K562 (cell line): ENCODE measurements around the gene TYW3. TPM values are rescaled to one million over a fixed set of nuclear protein-coding genes. Genes with fewer than 3 reads are reported as not detected.

ENCODE experiments used
- ATAC-seq: fragments of 200-7000 bp; cut with Tn5 transposase; 3 replicates; pipeline ENCODE4 v1.9.1; 2020; ENCODE audit warnings: moderate library complexity
- BruUV-seq: library from RNA; stranded (reverse); fragments of 400-500 nt; replicated peaks from 2 replicates; lab custom pipeline; 2021; lab: Mats Ljungman, UMichigan
- CTCF ChIA-PET: fragments of 300-600 bp; formaldehyde crosslinking; extraction: SDS; loops from one replicate; lab custom pipeline; 2021; ENCODE audit warnings: low intra/inter-chr PET ratio; lab: Yijun Ruan, JAX
- POLR2A ChIA-PET: fragments of 300-600, 350-650 bp; sonication (Branson Sonifier 250); formaldehyde crosslinking; extraction: SDS; loops from one replicate; lab custom pipeline; 2021; ENCODE audit warnings: antibody characterized with exemption, inconsistent platforms; lab: Yijun Ruan, JAX
- DNase-seq, 4 experiments: peaks; one replicate each; pipeline versions ENCODE4 v3.0.0 to v3.0.0-alpha.2; 2011 to 2018; ENCODE audit warnings: low spot score in 3 of 4, mixed read lengths in 3 of 4; ENCODE audit errors: extremely low read depth in 1 of 4
- FAIRE-seq: peaks from 2 replicates; lab custom pipeline; 2011; peaks lifted over from hg19 to GRCh38; lab: Jason Lieb, UNC
- H2AFZ ChIP-seq: 2 replicates; pipeline ENCODE4 v1.6.0; 2011; ENCODE audit warnings: low read depth, low read length, control low read depth, inconsistent platforms
- H3K27ac ChIP-seq: fragments of 200-600 bp; 3 replicates; pipeline ENCODE4 v1.8.0; 2011; ENCODE audit warnings: low read depth, mild to moderate bottlenecking, control low read depth, inconsistent platforms, low read length, moderate library complexity, mixed read lengths; ENCODE audit errors: extremely low read depth
- H3K27me3 ChIP-seq, 2 experiments: fragments of 300-600 bp in 1 of 2; 2 replicates in 1 of 2; 3 replicates in 1 of 2; pipeline versions ENCODE4 v1.6.0 to v1.8.0; 2011; ENCODE audit warnings: inconsistent platforms in 2 of 2, low read length in 2 of 2, mild to moderate bottlenecking in 1 of 2, mixed read lengths in 1 of 2, moderate library complexity in 1 of 2; ENCODE audit not compliant: control insufficient read depth in 2 of 2, insufficient read depth in 2 of 2
- H3K36me3 ChIP-seq: fragments of 300-600 bp; 3 replicates; pipeline ENCODE4 v1.8.0; 2011; ENCODE audit warnings: mild to moderate bottlenecking, low read length, inconsistent platforms; ENCODE audit not compliant: control insufficient read depth, insufficient read depth
- H3K4me1 ChIP-seq, 2 experiments: fragments of 200-600 bp in 1 of 2; replicated peaks in 1 of 2; 2 replicates in 1 of 2; 3 replicates in 1 of 2; pipeline versions ENCODE4 v1.5.1 to v1.8.0; 2011; ENCODE audit warnings: inconsistent platforms in 2 of 2, low read length in 2 of 2, mild to moderate bottlenecking in 1 of 2, mixed read lengths in 1 of 2, moderate library complexity in 1 of 2; ENCODE audit not compliant: control insufficient read depth in 2 of 2, insufficient read depth in 2 of 2
- H3K4me2 ChIP-seq: 2 replicates; pipeline ENCODE4 v1.6.1; 2011; ENCODE audit warnings: low read length, control low read depth, inconsistent platforms, mixed read lengths; ENCODE audit not compliant: insufficient read depth
- H3K4me3 ChIP-seq: fragments of 200-600 bp; sonication (generic), shearing (Covaris generic); 2 replicates; pipeline ENCODE4 v1.5.1; 2016; ENCODE audit warnings: control low read depth, inconsistent platforms
- H3K79me2 ChIP-seq: fragments of 200-600 bp; 3 replicates; pipeline ENCODE4 v1.8.0; 2011; ENCODE audit warnings: low read length, inconsistent platforms; ENCODE audit not compliant: control insufficient read depth, insufficient read depth
- H3K9ac ChIP-seq, 2 experiments: 2 replicates each; pipeline versions ENCODE4 v1.6.0 to v1.6.1; 2011; ENCODE audit warnings: low read depth in 2 of 2, low read length in 2 of 2, control low read depth in 1 of 2, inconsistent platforms in 1 of 2, mild to moderate bottlenecking in 1 of 2, mixed read lengths in 1 of 2; ENCODE audit not compliant: insufficient read depth in 1 of 2
- H3K9me1 ChIP-seq: one replicate; pipeline ENCODE4 v1.6.0; 2011; ENCODE audit warnings: inconsistent platforms, mild to moderate bottlenecking, low read length, moderate library complexity; ENCODE audit not compliant: control insufficient read depth, insufficient read depth
- H3K9me3 ChIP-seq: replicated peaks from 2 replicates; pipeline ENCODE4 v1.5.1; 2011; ENCODE audit warnings: low read depth, low read length, inconsistent platforms; ENCODE audit not compliant: control insufficient read depth, insufficient read depth
- H4K20me1 ChIP-seq: replicated peaks from 2 replicates; pipeline ENCODE4 v1.6.1; 2011; ENCODE audit warnings: low read length, inconsistent platforms, mixed read lengths; ENCODE audit not compliant: control insufficient read depth, insufficient read depth
- ARNT ChIP-seq, 2 experiments: fragments of 450-650 bp; IDR thresholded peaks; 2 replicates each; pipeline ENCODE4 v1.6.1; 2016; ENCODE audit warnings: mild to moderate bottlenecking in 1 of 2
- CC2D1A ChIP-seq: fragments of 450-650 bp; IDR thresholded peaks from 2 replicates; pipeline ENCODE4 v1.6.1; 2017; ENCODE audit warnings: mild to moderate bottlenecking
- CHD1 ChIP-seq: fragments of 200-600 bp; sonication (generic); IDR thresholded peaks from one replicate; pipeline ENCODE4 v1.6.1; 2012; ENCODE audit warnings: mild to moderate bottlenecking, moderate library complexity, low read length, inconsistent platforms
- E2F3 ChIP-seq: fragments of 250-450 bp; sonication (Bioruptor Pico); IDR thresholded peaks from 2 replicates; pipeline ENCODE4 v1.4.0; 2020; ENCODE audit warnings: mild to moderate bottlenecking
- FOS ChIP-seq: IDR thresholded peaks from 3 replicates; pipeline ENCODE4 v1.6.1; 2011; ENCODE audit not compliant: insufficient read length; ENCODE audit errors: extremely low read depth
- GTF2E2 ChIP-seq: fragments of 200-800 bp; sonication (Bioruptor generic); IDR thresholded peaks from 2 replicates; pipeline ENCODE4 v1.6.1; 2016; ENCODE audit warnings: missing genetic modification characterization, missing compliant biosample characterization
- MTA2 ChIP-seq: fragments of 450-650 bp; IDR thresholded peaks from 2 replicates; pipeline ENCODE4 v1.6.1; 2016; ENCODE audit warnings: low read depth
- NCOR1 ChIP-seq: fragments of 450-650 bp; IDR thresholded peaks from 2 replicates; pipeline ENCODE4 v1.6.1; 2016; ENCODE audit warnings: mild to moderate bottlenecking, moderate library complexity
- PML ChIP-seq: IDR thresholded peaks from 2 replicates; pipeline ENCODE4 v1.6.1; 2012; ENCODE audit warnings: low read length, inconsistent platforms
- POLR2AphosphoS2 ChIP-seq: IDR thresholded peaks from 2 replicates; pipeline ENCODE4 v1.6.1; 2012; ENCODE audit warnings: low read length, improper control_type of control experiment
- POLR2AphosphoS5 ChIP-seq: IDR thresholded peaks from 2 replicates; pipeline ENCODE4 v1.6.1; 2011; ENCODE audit warnings: mild to moderate bottlenecking, low read depth, low read length, moderate library complexity; ENCODE audit not compliant: control insufficient read depth, insufficient read depth
- PYGO2 ChIP-seq: fragments of 450-650 bp; IDR thresholded peaks from 2 replicates; pipeline ENCODE4 v1.6.1; 2016; ENCODE audit warnings: mild to moderate bottlenecking, missing genetic modification characterization, moderate library complexity, missing compliant biosample characterization
- STAT5A ChIP-seq: IDR thresholded peaks from 2 replicates; pipeline ENCODE4 v1.6.1; 2012; ENCODE audit warnings: low read length, inconsistent platforms, borderline replicate concordance
- ZEB2 ChIP-seq: fragments of 450-650 bp; IDR thresholded peaks from 2 replicates; pipeline ENCODE4 v1.6.1; 2016
- WGBS: fragments of 100-300 bp; shearing (Covaris generic); methylation state at CpG from one replicate; pipeline ENCODE4 v1.1.6; 2016; ENCODE audit warnings: low coverage, mixed read lengths; ENCODE audit not compliant: insufficient coverage; ENCODE audit errors: missing lambda C conversion rate; 5-methylcytosine and 5-hydroxymethylcytosine counted together
- in situ Hi-C: fragments of 300-500 bp; cut with MboI; formaldehyde crosslinking; loops from 4 replicates; pipeline ENCODE4 v1.15.0; 2018; ENCODE audit warnings: inconsistent platforms, mixed read lengths
- intact Hi-C: fragments of 100-400 bp; cut with micrococcal nuclease; formaldehyde crosslinking; loops from 2 replicates; pipeline ENCODE4 v1.14.2; 2022
- polyA plus RNA-seq, 8 experiments: library from polyadenylated mRNA; depleted of rRNA in 4 of 8; stranded (reverse) in 5 of 8; unstranded in 3 of 8; fragments of >200 nt; fragmentation: Nextera tagmentation in 2 of 8; fragmentation: Illumina TruSeq in 1 of 8; extraction: Ambion mirVana in 2 of 8; extraction: Trizol in 1 of 8; gene quantifications; 2 replicates each; pipeline versions ENCODE4 v1.2.1 to v1.2.3, GENCODE V29; 2011 to 2014; ENCODE audit warnings: inconsistent platforms in 1 of 8, missing spikeins in 1 of 8
- total RNA-seq, 7 experiments: library from RNA; depleted of rRNA in 6 of 7; stranded (reverse); fragments of >200 nt in 6 of 7; fragmentation: Illumina TruSeq in 2 of 7; extraction: Trizol in 2 of 7; gene quantifications; 2 replicates each; pipeline versions ENCODE4 v1.2.1 to v1.2.3, GENCODE V29; 2011 to 2021; ENCODE audit warnings: low replicate concordance in 1 of 7
- TF ChIP-seq, protein P1 (sequence below): fragments of 450-650 bp; IDR thresholded peaks from 2 replicates; pipeline ENCODE4 v1.6.1; 2016; ENCODE audit warnings: mild to moderate bottlenecking
- TF ChIP-seq, protein P2 (sequence below): fragments of 450-650 bp; formaldehyde crosslinking; IDR thresholded peaks from 2 replicates; pipeline ENCODE4 v1.4.0; 2022; ENCODE audit warnings: mild to moderate bottlenecking, moderate library complexity
- TF ChIP-seq, protein P3 (sequence below): sonication (generic); formaldehyde crosslinking; IDR thresholded peaks from 2 replicates; pipeline ENCODE4 v1.8.0; 2022; ENCODE audit warnings: missing genetic modification reagents, mild to moderate bottlenecking, moderate library complexity, borderline replicate concordance
- TF ChIP-seq, protein P4 (sequence below): sonication (generic); IDR thresholded peaks from 2 replicates; pipeline ENCODE4 v1.6.1; 2016

TYW3 gene
- total and polyA plus RNA-seq, 9 of the 15 experiments (the other 6 are each of a cell fraction or from before 2014, with no cell fraction given) = 22.0 to 54.0 (median 41.1) TPM

DNA sequence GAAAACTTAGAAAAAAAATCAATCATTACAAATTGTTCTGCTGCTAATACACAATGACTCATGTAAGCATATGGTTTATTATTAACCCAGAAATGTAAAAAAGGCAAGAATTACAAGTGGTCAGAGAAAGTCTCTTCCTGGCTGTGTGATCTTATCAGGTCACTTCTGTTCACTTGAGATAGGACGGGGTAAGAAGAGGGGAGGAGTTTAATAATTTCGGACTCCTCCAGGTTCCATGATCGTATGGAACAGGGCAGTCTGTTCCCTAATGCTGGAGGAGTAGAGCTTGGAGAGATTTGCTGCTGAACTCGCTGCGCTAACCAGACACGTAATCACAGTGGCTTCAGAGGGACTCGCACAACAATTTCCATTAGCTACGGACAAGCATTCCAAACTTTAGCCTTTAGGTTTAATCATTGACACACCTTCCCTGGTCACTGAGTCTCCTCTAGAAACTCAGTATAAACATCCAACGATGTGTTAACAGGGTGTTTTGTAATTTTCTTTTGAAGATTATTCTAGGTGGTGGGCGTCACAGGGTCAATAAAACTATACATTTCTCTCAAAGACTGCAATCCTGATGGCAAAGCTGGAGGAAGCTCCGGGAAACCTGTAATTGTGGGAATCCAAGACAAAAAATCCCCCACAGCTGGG, 1.4 kb upstream of the TYW3 start:
- Histone ChIP-seq H3K36me3 (peaks cover 16% of the 10 kb centered on the region; the same call in 2 of the 3 replicates), H3K27ac (peak overlapping the region; percentile 46), H2AFZ (peak overlapping the region; percentile 60), H3K27me3 (no peaks in the 10 kb centered on the region), H3K79me2 (peaks cover 53% of the 10 kb centered on the region), H3K9me1 (no peaks in the 10 kb centered on the region), H3K4me1 (peaks cover 5 to 19% of the 10 kb centered on the region in 2 experiments; a peak in 3 of 5 replicates), H4K20me1 (no peaks in the 10 kb centered on the region), H3K4me2 (peak overlapping the region; percentile 78), H3K4me3 (peak overlapping the region; percentile 15; the same call in 1 of the 2 replicates), H3K9me3 (no peaks in the 10 kb centered on the region), H3K9ac (peak overlapping the region; percentile 37 to 86; a peak in 3 of 4 replicates)
- in situ Hi-C loops (no loop called here), intact Hi-C loops (loop anchor here (2.0 to 5.0 kb wide), 2 partner anchors 43 to 534 kb away; partner anchors contain the start of genes FPGT and LRRIQ3)
- DNase-seq = peak; percentile 66 to 82 (median 75)
- peak; percentile 76 for FAIRE-seq
- ATAC-seq = peak; percentile 60
- POLR2A ChIA-PET = interaction anchor here (1.9 kb wide), 1 partner anchor 8 kb away, joined by 7 read pairs; no protein-coding TSS in a partner anchor
- WGBS = under 1% methylated on average over 11 of the region's 11 CpGs
- BruUV-seq = no TSS peak
- CTCF ChIA-PET = no interaction called here
- TF ChIP-seq STAT5A (peak; percentile 50; the same call in 1 of the 2 replicates), NCOR1 (peak; percentile 33; the same call in 1 of the 2 replicates), FOS (no peak), POLR2AphosphoS5 (0 out of 2 replicates have a peak, but pooled peaks have one; percentile 39), CC2D1A (peak; percentile 21; the same call in 1 of the 2 replicates), PYGO2 (tag) (no peak), ARNT (IDR thresholded peaks at IDR 0.05) (peak in 1 of 2 experiments; percentile 72; a peak in 1 of 4 replicates), ZEB2 (no peak), MTA2 (peak; percentile 49; the same call in 1 of the 2 replicates), CHD1 (no peak), GTF2E2 (tag) (no peak), E2F3 (no peak), PML (peak; percentile 51; the same call in 1 of the 2 replicates), POLR2AphosphoS2 (no peak)
- TF ChIP-seq, protein P1, sequence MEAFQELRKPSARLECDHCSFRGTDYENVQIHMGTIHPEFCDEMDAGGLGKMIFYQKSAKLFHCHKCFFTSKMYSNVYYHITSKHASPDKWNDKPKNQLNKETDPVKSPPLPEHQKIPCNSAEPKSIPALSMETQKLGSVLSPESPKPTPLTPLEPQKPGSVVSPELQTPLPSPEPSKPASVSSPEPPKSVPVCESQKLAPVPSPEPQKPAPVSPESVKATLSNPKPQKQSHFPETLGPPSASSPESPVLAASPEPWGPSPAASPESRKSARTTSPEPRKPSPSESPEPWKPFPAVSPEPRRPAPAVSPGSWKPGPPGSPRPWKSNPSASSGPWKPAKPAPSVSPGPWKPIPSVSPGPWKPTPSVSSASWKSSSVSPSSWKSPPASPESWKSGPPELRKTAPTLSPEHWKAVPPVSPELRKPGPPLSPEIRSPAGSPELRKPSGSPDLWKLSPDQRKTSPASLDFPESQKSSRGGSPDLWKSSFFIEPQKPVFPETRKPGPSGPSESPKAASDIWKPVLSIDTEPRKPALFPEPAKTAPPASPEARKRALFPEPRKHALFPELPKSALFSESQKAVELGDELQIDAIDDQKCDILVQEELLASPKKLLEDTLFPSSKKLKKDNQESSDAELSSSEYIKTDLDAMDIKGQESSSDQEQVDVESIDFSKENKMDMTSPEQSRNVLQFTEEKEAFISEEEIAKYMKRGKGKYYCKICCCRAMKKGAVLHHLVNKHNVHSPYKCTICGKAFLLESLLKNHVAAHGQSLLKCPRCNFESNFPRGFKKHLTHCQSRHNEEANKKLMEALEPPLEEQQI = no peak
- TF ChIP-seq, protein P2, sequence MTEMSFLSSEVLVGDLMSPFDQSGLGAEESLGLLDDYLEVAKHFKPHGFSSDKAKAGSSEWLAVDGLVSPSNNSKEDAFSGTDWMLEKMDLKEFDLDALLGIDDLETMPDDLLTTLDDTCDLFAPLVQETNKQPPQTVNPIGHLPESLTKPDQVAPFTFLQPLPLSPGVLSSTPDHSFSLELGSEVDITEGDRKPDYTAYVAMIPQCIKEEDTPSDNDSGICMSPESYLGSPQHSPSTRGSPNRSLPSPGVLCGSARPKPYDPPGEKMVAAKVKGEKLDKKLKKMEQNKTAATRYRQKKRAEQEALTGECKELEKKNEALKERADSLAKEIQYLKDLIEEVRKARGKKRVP (CRISPR knock-in tag) = no peak
- TF ChIP-seq, protein P3, sequence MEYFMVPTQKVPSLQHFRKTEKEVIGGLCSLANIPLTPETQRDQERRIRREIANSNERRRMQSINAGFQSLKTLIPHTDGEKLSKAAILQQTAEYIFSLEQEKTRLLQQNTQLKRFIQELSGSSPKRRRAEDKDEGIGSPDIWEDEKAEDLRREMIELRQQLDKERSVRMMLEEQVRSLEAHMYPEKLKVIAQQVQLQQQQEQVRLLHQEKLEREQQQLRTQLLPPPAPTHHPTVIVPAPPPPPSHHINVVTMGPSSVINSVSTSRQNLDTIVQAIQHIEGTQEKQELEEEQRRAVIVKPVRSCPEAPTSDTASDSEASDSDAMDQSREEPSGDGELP (CRISPR knock-in tag) = no peak
- TF ChIP-seq, protein P4, sequence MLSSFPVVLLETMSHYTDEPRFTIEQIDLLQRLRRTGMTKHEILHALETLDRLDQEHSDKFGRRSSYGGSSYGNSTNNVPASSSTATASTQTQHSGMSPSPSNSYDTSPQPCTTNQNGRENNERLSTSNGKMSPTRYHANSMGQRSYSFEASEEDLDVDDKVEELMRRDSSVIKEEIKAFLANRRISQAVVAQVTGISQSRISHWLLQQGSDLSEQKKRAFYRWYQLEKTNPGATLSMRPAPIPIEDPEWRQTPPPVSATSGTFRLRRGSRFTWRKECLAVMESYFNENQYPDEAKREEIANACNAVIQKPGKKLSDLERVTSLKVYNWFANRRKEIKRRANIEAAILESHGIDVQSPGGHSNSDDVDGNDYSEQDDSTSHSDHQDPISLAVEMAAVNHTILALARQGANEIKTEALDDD = 0 out of 2 replicates have a peak, but pooled peaks have one; percentile 19
